ENCODE data around the gene ADCY5. TPM values are rescaled to one million over a fixed set of nuclear protein-coding genes. Genes with fewer than 3 reads are reported as not detected.

The ADCY5 gene
- total and polyA plus RNA-seq, 8 donors, result 3.4 to 17.6 (median 14.2) TPM

GRCh38 chr3:123421353-123422174 is 27.3 kb downstream of the ADCY5 start:
- Histone ChIP-seq H3K27ac (no peak overlapping the region), H3K36me3 (no peaks in the 10 kb centered on the region), H3K4me1 (no peaks in the 10 kb centered on the region), H3K4me3 (no peak overlapping the region), H3K27me3 (no peaks in the 10 kb centered on the region), H3K9me3 (no peaks in the 10 kb centered on the region)
- ATAC-seq (no peak), DNase-seq (peak in 1 of 4 donors; percentile 47)
- no peak for TF ChIP-seq CTCF (IDR thresholded peaks at IDR 0.05)
- intact Hi-C loops (cut with DNase I), result no loop called here

GRCh38 chr3:123420416-123420968 is 28.4 kb downstream of the ADCY5 start:
- Histone ChIP-seq H3K4me3 (no peak overlapping the region), H3K27ac (no peak overlapping the region), H3K27me3 (no peaks in the 10 kb centered on the region), H3K4me1 (no peaks in the 10 kb centered on the region), H3K36me3 (no peaks in the 10 kb centered on the region), H3K9me3 (no peaks in the 10 kb centered on the region)
- ATAC-seq (no peak), DNase-seq (no peak)
- intact Hi-C loops (cut with DNase I), result no loop called here
- no peak for TF ChIP-seq CTCF (IDR thresholded peaks at IDR 0.05)

GRCh38 chr3:123419850-123420297 is 29.0 kb downstream of the ADCY5 start:
- DNase-seq (no peak), ATAC-seq (no peak)
- Histone ChIP-seq H3K27me3 (no peaks in the 10 kb centered on the region), H3K4me3 (no peak overlapping the region), H3K4me1 (no peaks in the 10 kb centered on the region), H3K9me3 (no peaks in the 10 kb centered on the region), H3K36me3 (no peaks in the 10 kb centered on the region), H3K27ac (no peak overlapping the region)
- intact Hi-C loops (cut with DNase I), result no loop called here
- TF ChIP-seq CTCF (IDR thresholded peaks at IDR 0.05), result no peak

- TF ChIP-seq CTCF (IDR thresholded peaks at IDR 0.05), result no peak
- H3K27ac ChIP-seq, result no peak overlapping the region
- no peak for ATAC-seq
Measured at GRCh38 chr3:123419181-123419849, 29.6 kb downstream of the ADCY5 start.

GRCh38 chr3:123416647-123417046 is 32.2 kb downstream of the ADCY5 start:
- no peak overlapping the region for H3K27ac ChIP-seq
- no peak for TF ChIP-seq CTCF (IDR thresholded peaks at IDR 0.05)
- DNase-seq, result no peak
- ATAC-seq, result no peak
- no peaks in the 10 kb centered on the region for H3K36me3 ChIP-seq
- H3K4me3 ChIP-seq, result no peak overlapping the region
- H3K4me1 ChIP-seq, result no peaks in the 10 kb centered on the region
- no peaks in the 10 kb centered on the region for H3K9me3 ChIP-seq
- H3K27me3 ChIP-seq, result no peaks in the 10 kb centered on the region
- intact Hi-C loops (cut with DNase I), result no loop called here

More at GRCh38 chr3:123419181-123419849, 29.6 kb downstream of the ADCY5 start:
- Histone ChIP-seq H3K4me1 (no peaks in the 10 kb centered on the region), H3K27me3 (no peaks in the 10 kb centered on the region), H3K4me3 (no peak overlapping the region), H3K9me3 (no peaks in the 10 kb centered on the region), H3K36me3 (no peaks in the 10 kb centered on the region)
- intact Hi-C loops (cut with DNase I), result no loop called here
- DNase-seq, result no peak
